ENCODE measurements around the gene ZBTB38.

ZBTB38 gene

GRCh38 chr3:141407825-141408224 is 39.5 kb downstream of the ZBTB38 start:
- peak overlapping the region in 1 of 5 donors; percentile 33 for H3K9ac ChIP-seq (ENCODE audit: low read length in 5 of 5)
- no peak overlapping the region for H3K4me3 ChIP-seq (ENCODE audit: low read depth in 1 of 5, low read length in 5 of 5)
- H3K36me3 ChIP-seq (ENCODE audit: control insufficient read depth in 5 of 5, insufficient read depth in 5 of 5, low read length in 5 of 5), result peaks cover 5 to 40% (median 22%) of the 10 kb centered on the region in 5 donors
- H3K9me3 ChIP-seq (ENCODE audit: control insufficient read depth in 5 of 5, low read length in 5 of 5), result no peaks in the 10 kb centered on the region
- H3K27me3 ChIP-seq (ENCODE audit: control insufficient read depth in 5 of 5, insufficient read depth in 4 of 5, low read length in 5 of 5), result no peaks in the 10 kb centered on the region
- H3K27ac ChIP-seq (ENCODE audit: low read depth, low read length), result peak overlapping the region; percentile 93
- H3K4me1 ChIP-seq (ENCODE audit: control insufficient read depth in 5 of 5, insufficient read depth in 5 of 5, low read length in 5 of 5), result peaks cover 7 to 74% (median 58%) of the 10 kb centered on the region in 5 donors

- Histone ChIP-seq H3K27ac (ENCODE audit: low read depth, low read length) (peak overlapping the region; percentile 93), H3K27me3 (ENCODE audit: control insufficient read depth in 5 of 5, insufficient read depth in 4 of 5, low read length in 5 of 5) (no peaks in the 10 kb centered on the region)
Measured at GRCh38 chr3:141408596-141408995, 40.3 kb downstream of the ZBTB38 start.

GRCh38 chr3:141409940-141410241 is 41.6 kb downstream of the ZBTB38 start:
- H3K9ac ChIP-seq (ENCODE audit: low read length in 5 of 5), result peak overlapping the region in 1 of 5 donors; percentile 25
- H3K4me3 ChIP-seq (ENCODE audit: low read depth in 1 of 5, low read length in 5 of 5), result no peak overlapping the region
- no peaks in the 10 kb centered on the region for H3K9me3 ChIP-seq (ENCODE audit: control insufficient read depth in 5 of 5, low read length in 5 of 5)
- H3K27ac ChIP-seq (ENCODE audit: low read depth, low read length), result peak overlapping the region; percentile 99
- peaks cover 3 to 41% (median 22%) of the 10 kb centered on the region in 5 donors for H3K36me3 ChIP-seq (ENCODE audit: control insufficient read depth in 5 of 5, insufficient read depth in 5 of 5, low read length in 5 of 5)
- peaks cover 13 to 72% (median 55%) of the 10 kb centered on the region in 5 donors for H3K4me1 ChIP-seq (ENCODE audit: control insufficient read depth in 5 of 5, insufficient read depth in 5 of 5, low read length in 5 of 5)
- H3K27me3 ChIP-seq (ENCODE audit: control insufficient read depth in 5 of 5, insufficient read depth in 4 of 5, low read length in 5 of 5), result no peaks in the 10 kb centered on the region

More at GRCh38 chr3:141408596-141408995, 40.3 kb downstream of the ZBTB38 start:
- Histone ChIP-seq H3K36me3 (ENCODE audit: control insufficient read depth in 5 of 5, insufficient read depth in 5 of 5, low read length in 5 of 5) (peaks cover 5 to 42% (median 24%) of the 10 kb centered on the region in 5 donors), H3K9me3 (ENCODE audit: control insufficient read depth in 5 of 5, low read length in 5 of 5) (no peaks in the 10 kb centered on the region), H3K9ac (ENCODE audit: low read length in 5 of 5) (no peak overlapping the region), H3K4me3 (ENCODE audit: low read depth in 1 of 5, low read length in 5 of 5) (no peak overlapping the region), H3K4me1 (ENCODE audit: control insufficient read depth in 5 of 5, insufficient read depth in 5 of 5, low read length in 5 of 5) (peaks cover 9 to 74% (median 58%) of the 10 kb centered on the region in 5 donors)

GRCh38 chr3:141410408-141410807 is 42.1 kb downstream of the ZBTB38 start:
- Histone ChIP-seq H3K27me3 (ENCODE audit: control insufficient read depth in 5 of 5, insufficient read depth in 4 of 5, low read length in 5 of 5) (no peaks in the 10 kb centered on the region), H3K9me3 (ENCODE audit: control insufficient read depth in 5 of 5, low read length in 5 of 5) (no peaks in the 10 kb centered on the region), H3K4me3 (ENCODE audit: low read depth in 1 of 5, low read length in 5 of 5) (no peak overlapping the region), H3K36me3 (ENCODE audit: control insufficient read depth in 5 of 5, insufficient read depth in 5 of 5, low read length in 5 of 5) (peaks cover 4 to 43% (median 27%) of the 10 kb centered on the region in 5 donors), H3K4me1 (ENCODE audit: control insufficient read depth in 5 of 5, insufficient read depth in 5 of 5, low read length in 5 of 5) (peaks cover 13 to 72% (median 55%) of the 10 kb centered on the region in 5 donors), H3K27ac (ENCODE audit: low read depth, low read length) (peak overlapping the region; percentile 99), H3K9ac (ENCODE audit: low read length in 5 of 5) (no peak overlapping the region)

- Histone ChIP-seq H3K36me3 (ENCODE audit: control insufficient read depth in 5 of 5, insufficient read depth in 5 of 5, low read length in 5 of 5) (peaks cover 4 to 41% (median 27%) of the 10 kb centered on the region in 5 donors), H3K27me3 (ENCODE audit: control insufficient read depth in 5 of 5, insufficient read depth in 4 of 5, low read length in 5 of 5) (no peaks in the 10 kb centered on the region), H3K9me3 (ENCODE audit: control insufficient read depth in 5 of 5, low read length in 5 of 5) (no peaks in the 10 kb centered on the region), H3K9ac (ENCODE audit: low read length in 5 of 5) (peak overlapping the region in 1 of 5 donors; percentile 87), H3K4me3 (ENCODE audit: low read depth in 1 of 5, low read length in 5 of 5) (no peak overlapping the region), H3K27ac (ENCODE audit: low read depth, low read length) (peak overlapping the region; percentile 99), H3K4me1 (ENCODE audit: control insufficient read depth in 5 of 5, insufficient read depth in 5 of 5, low read length in 5 of 5) (peaks cover 13 to 72% (median 55%) of the 10 kb centered on the region in 5 donors)
Measured at GRCh38 chr3:141410846-141411245, 42.5 kb downstream of the ZBTB38 start.

GRCh38 chr3:141411251-141411771 is 43.0 kb downstream of the ZBTB38 start:
- no peaks in the 10 kb centered on the region for H3K9me3 ChIP-seq (ENCODE audit: control insufficient read depth in 5 of 5, low read length in 5 of 5)
- H3K4me3 ChIP-seq (ENCODE audit: low read depth in 1 of 5, low read length in 5 of 5), result peak overlapping the region in 1 of 5 donors; percentile 5
- no peaks in the 10 kb centered on the region for H3K27me3 ChIP-seq (ENCODE audit: control insufficient read depth in 5 of 5, insufficient read depth in 4 of 5, low read length in 5 of 5)
- peaks cover 4 to 36% (median 23%) of the 10 kb centered on the region in 5 donors for H3K36me3 ChIP-seq (ENCODE audit: control insufficient read depth in 5 of 5, insufficient read depth in 5 of 5, low read length in 5 of 5)
- peak overlapping the region; percentile 99 for H3K27ac ChIP-seq (ENCODE audit: low read depth, low read length)
- H3K9ac ChIP-seq (ENCODE audit: low read length in 5 of 5), result peak overlapping the region in 3 of 5 donors; percentile 11 to 87 (median 60)
- H3K4me1 ChIP-seq (ENCODE audit: control insufficient read depth in 5 of 5, insufficient read depth in 5 of 5, low read length in 5 of 5), result peaks cover 13 to 74% (median 56%) of the 10 kb centered on the region in 5 donors

GRCh38 chr3:141412087-141412935 is 44.0 kb downstream of the ZBTB38 start:
- H3K36me3 ChIP-seq (ENCODE audit: control insufficient read depth in 5 of 5, insufficient read depth in 5 of 5, low read length in 5 of 5), result peaks cover 4 to 40% (median 29%) of the 10 kb centered on the region in 5 donors
- H3K27me3 ChIP-seq (ENCODE audit: control insufficient read depth in 5 of 5, insufficient read depth in 4 of 5, low read length in 5 of 5), result no peaks in the 10 kb centered on the region
- no peaks in the 10 kb centered on the region for H3K9me3 ChIP-seq (ENCODE audit: control insufficient read depth in 5 of 5, low read length in 5 of 5)
- H3K4me3 ChIP-seq (ENCODE audit: low read depth in 1 of 5, low read length in 5 of 5), result peak overlapping the region; percentile 47 to 67 (median 58)
- H3K27ac ChIP-seq (ENCODE audit: low read depth, low read length), result peak overlapping the region; percentile 99
- peaks cover 13 to 65% (median 59%) of the 10 kb centered on the region in 5 donors for H3K4me1 ChIP-seq (ENCODE audit: control insufficient read depth in 5 of 5, insufficient read depth in 5 of 5, low read length in 5 of 5)
- peak overlapping the region; percentile 53 to 93 (median 76) for H3K9ac ChIP-seq (ENCODE audit: low read length in 5 of 5)

- Histone ChIP-seq H3K4me1 (ENCODE audit: control insufficient read depth in 5 of 5, insufficient read depth in 5 of 5, low read length in 5 of 5) (peaks cover 13 to 58% (median 58%) of the 10 kb centered on the region in 5 donors), H3K27me3 (ENCODE audit: control insufficient read depth in 5 of 5, insufficient read depth in 4 of 5, low read length in 5 of 5) (no peaks in the 10 kb centered on the region), H3K36me3 (ENCODE audit: control insufficient read depth in 5 of 5, insufficient read depth in 5 of 5, low read length in 5 of 5) (peaks cover 4 to 38% (median 31%) of the 10 kb centered on the region in 5 donors), H3K27ac (ENCODE audit: low read depth, low read length) (peak overlapping the region; percentile 99), H3K9ac (ENCODE audit: low read length in 5 of 5) (peak overlapping the region; percentile 11 to 87 (median 71)), H3K9me3 (ENCODE audit: control insufficient read depth in 5 of 5, low read length in 5 of 5) (no peaks in the 10 kb centered on the region), H3K4me3 (ENCODE audit: low read depth in 1 of 5, low read length in 5 of 5) (peak overlapping the region; percentile 47 to 67 (median 58))
Measured at GRCh38 chr3:141412936-141413354, 44.6 kb downstream of the ZBTB38 start.

- H3K4me3 ChIP-seq (ENCODE audit: low read depth in 1 of 5, low read length in 5 of 5), result peak overlapping the region in 4 of 5 donors; percentile 51 to 67 (median 58)
- H3K27me3 ChIP-seq (ENCODE audit: control insufficient read depth in 5 of 5, insufficient read depth in 4 of 5, low read length in 5 of 5), result no peaks in the 10 kb centered on the region
- no peaks in the 10 kb centered on the region for H3K9me3 ChIP-seq (ENCODE audit: control insufficient read depth in 5 of 5, low read length in 5 of 5)
- H3K36me3 ChIP-seq (ENCODE audit: control insufficient read depth in 5 of 5, insufficient read depth in 5 of 5, low read length in 5 of 5), result peaks cover 4 to 40% (median 31%) of the 10 kb centered on the region in 5 donors
- H3K27ac ChIP-seq (ENCODE audit: low read depth, low read length), result peak overlapping the region; percentile 99
- peaks cover 13 to 58% (median 56%) of the 10 kb centered on the region in 5 donors for H3K4me1 ChIP-seq (ENCODE audit: control insufficient read depth in 5 of 5, insufficient read depth in 5 of 5, low read length in 5 of 5)
- peak overlapping the region in 4 of 5 donors; percentile 11 to 87 (median 74) for H3K9ac ChIP-seq (ENCODE audit: low read length in 5 of 5)
Measured at GRCh38 chr3:141413391-141413790, 45.1 kb downstream of the ZBTB38 start.
